ENCODE results near the gene GRK3. TPM values are rescaled to one million over a fixed set of nuclear protein-coding genes. Genes with fewer than 3 reads are reported as not detected.

GRK3 gene
- total and polyA plus RNA-seq, 7 donors, result 1.2 to 9.6 (median 7.2) TPM

DNA sequence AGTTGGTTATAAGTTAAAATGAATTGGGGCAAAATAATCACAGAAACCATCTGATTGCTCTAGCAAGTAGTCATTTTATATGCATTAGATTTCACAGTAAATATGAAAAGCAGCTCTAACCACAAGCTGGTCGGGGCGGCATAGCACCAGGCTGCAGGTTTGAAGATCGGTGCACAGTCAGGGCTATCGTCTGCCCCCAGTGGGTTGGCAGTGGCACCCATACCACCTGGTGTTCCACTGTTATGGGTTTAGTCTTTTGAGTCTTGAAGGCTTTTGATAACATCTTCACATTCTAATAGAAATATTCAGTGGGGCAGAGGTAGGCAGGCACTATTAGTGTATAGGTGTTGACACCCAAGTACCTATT is 62.1 kb downstream of the GRK3 start:
- H3K36me3 ChIP-seq, result no peaks in the 10 kb centered on the region
- no peaks in the 10 kb centered on the region for H3K9me3 ChIP-seq
- TF ChIP-seq POLR2A (IDR thresholded peaks at IDR 0.05), result no peak
- TF ChIP-seq EP300 (IDR thresholded peaks at IDR 0.05), result no peak
- TF ChIP-seq POLR2AphosphoS5 (IDR thresholded peaks at IDR 0.05), result no peak
- TF ChIP-seq, protein P1, sequence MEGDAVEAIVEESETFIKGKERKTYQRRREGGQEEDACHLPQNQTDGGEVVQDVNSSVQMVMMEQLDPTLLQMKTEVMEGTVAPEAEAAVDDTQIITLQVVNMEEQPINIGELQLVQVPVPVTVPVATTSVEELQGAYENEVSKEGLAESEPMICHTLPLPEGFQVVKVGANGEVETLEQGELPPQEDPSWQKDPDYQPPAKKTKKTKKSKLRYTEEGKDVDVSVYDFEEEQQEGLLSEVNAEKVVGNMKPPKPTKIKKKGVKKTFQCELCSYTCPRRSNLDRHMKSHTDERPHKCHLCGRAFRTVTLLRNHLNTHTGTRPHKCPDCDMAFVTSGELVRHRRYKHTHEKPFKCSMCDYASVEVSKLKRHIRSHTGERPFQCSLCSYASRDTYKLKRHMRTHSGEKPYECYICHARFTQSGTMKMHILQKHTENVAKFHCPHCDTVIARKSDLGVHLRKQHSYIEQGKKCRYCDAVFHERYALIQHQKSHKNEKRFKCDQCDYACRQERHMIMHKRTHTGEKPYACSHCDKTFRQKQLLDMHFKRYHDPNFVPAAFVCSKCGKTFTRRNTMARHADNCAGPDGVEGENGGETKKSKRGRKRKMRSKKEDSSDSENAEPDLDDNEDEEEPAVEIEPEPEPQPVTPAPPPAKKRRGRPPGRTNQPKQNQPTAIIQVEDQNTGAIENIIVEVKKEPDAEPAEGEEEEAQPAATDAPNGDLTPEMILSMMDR (IDR thresholded peaks at IDR 0.05), result no peak
- no peak overlapping the region for H3K4me3 ChIP-seq
- no peaks in the 10 kb centered on the region for H3K27me3 ChIP-seq
- 60 to 82% methylated on average over 4 of the region's 4 CpGs for WGBS, 2 donors
- no peak for DNase-seq
- intact Hi-C loops (cut with DNase I), result no loop called here
- no peak overlapping the region for H3K27ac ChIP-seq
- H3K4me1 ChIP-seq, result peaks cover 0 to 54% (median 24%) of the 10 kb centered on the region in 4 donors

DNA sequence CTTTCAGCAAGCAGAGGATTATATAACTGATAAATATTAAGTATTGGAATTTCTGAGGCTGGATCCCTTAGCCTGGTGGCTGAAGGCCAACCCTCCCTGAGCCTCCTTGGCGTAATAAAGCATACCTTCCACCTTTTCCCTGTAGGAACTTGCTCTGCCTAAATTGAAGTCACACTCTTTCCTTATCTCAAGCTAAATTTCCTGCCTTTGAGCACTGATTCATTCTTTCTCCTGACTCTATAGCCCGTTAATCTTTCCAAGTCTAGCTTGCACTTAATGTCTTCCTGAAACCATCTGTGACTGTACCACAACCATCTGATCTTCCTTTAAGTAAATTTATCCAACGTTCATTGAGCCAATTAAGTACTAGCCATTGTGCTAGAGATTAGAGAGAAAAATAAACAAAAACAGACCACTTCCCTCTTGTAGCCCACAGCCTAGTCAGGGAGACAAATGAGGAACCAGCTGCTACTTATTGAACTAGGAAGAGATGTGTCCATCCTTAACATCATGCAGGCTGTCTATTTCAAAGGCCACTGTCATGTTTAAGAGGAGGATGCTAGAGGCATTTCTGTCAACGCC is 62.9 kb downstream of the GRK3 start:
- Histone ChIP-seq H3K36me3 (no peaks in the 10 kb centered on the region), H3K9me3 (no peaks in the 10 kb centered on the region), H3K27ac (no peak overlapping the region), H3K27me3 (no peaks in the 10 kb centered on the region), H3K4me1 (peaks cover 0 to 56% (median 25%) of the 10 kb centered on the region in 4 donors), H3K4me3 (no peak overlapping the region)
- TF ChIP-seq, protein P1 (IDR thresholded peaks at IDR 0.05), result no peak
- TF ChIP-seq EP300 (IDR thresholded peaks at IDR 0.05), result no peak
- no peak for TF ChIP-seq POLR2AphosphoS5 (IDR thresholded peaks at IDR 0.05)
- no peak for TF ChIP-seq POLR2A (IDR thresholded peaks at IDR 0.05)
- intact Hi-C loops (cut with DNase I), result no loop called here
- DNase-seq, result no peak
- WGBS, 2 donors, result 45 to 47% methylated on average over 4 of the region's 4 CpGs

DNA sequence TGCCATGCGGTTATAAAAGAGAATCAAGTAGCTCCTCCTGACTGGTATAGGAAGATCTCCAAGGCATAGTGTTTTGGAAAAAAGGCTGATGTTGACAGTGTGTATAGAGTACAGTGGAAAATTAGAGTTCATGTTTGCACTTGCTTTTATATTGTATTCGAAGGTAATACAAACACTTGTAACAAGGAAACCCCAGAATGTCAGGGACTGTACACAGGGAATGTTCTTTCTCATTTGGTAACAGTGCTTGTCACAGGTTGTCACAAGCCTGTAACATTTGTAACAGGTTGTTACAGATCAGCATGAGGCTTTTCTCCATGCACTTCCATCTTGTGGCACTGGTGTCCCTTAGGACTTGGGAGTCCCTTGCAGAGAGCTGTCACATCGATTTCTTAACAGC is 64.0 kb downstream of the GRK3 start:
- Histone ChIP-seq H3K36me3 (no peaks in the 10 kb centered on the region), H3K4me3 (no peak overlapping the region), H3K4me1 (peaks cover 0 to 56% (median 25%) of the 10 kb centered on the region in 4 donors), H3K27me3 (no peaks in the 10 kb centered on the region), H3K9me3 (no peaks in the 10 kb centered on the region), H3K27ac (peak overlapping the region in 2 of 4 donors; percentile 37 to 38)
- intact Hi-C loops (cut with DNase I), result no loop called here
- 41 to 69% methylated on average over 3 of the region's 3 CpGs for WGBS, 2 donors
- no peak for DNase-seq
- no peak for TF ChIP-seq POLR2A (IDR thresholded peaks at IDR 0.05)

DNA sequence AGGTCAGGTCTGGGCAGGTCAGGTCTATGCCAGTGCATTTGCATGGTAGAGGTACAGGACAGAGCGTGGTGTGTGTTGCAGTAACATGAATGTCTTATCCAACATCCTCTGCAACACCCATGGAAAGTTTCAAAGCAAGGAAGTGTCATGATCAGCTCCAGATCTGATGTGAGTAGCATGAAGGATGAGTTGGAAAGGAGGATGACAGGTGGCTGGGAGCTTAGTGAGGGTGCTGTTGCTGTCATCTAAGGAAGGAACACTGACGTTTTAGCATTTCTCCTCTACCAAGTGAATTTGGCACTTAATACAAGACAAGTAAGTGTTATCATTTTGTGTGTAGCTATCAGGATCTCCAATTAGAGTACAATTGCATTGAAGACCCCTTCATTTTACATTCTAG is 65.1 kb downstream of the GRK3 start:
- Histone ChIP-seq H3K36me3 (no peaks in the 10 kb centered on the region), H3K9me3 (no peaks in the 10 kb centered on the region), H3K27me3 (no peaks in the 10 kb centered on the region), H3K4me1 (peaks cover 0 to 56% (median 25%) of the 10 kb centered on the region in 4 donors), H3K4me3 (no peak overlapping the region), H3K27ac (no peak overlapping the region)
- intact Hi-C loops (cut with DNase I), result no loop called here
- WGBS, 2 donors, result 86 to 92% methylated on average over 2 of the region's 2 CpGs
- no peak for DNase-seq
- TF ChIP-seq POLR2A (IDR thresholded peaks at IDR 0.05) (no peak), POLR2AphosphoS5 (IDR thresholded peaks at IDR 0.05) (no peak), EP300 (IDR thresholded peaks at IDR 0.05) (no peak)
- TF ChIP-seq, protein P1 (IDR thresholded peaks at IDR 0.05), result no peak

DNA sequence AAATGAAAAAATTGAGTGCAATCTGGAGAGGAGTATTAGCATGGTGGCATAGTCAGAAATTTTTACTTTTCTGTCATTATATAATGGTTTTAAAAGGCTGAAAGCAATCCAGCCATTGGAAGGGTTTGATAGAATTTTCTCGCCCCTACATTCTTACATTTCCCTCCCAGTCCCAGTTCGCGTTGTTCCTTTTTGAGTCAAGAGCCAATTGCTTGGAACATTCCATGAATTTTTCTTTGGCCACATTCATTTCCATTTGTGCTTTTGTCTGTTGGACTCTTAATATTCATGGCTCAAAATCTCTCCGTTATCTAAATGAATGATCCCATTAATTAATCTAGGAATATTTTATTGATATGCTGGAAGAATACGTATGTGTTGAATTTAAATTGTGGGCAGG is 66.0 kb downstream of the GRK3 start:
- 88 to 92% methylated on average over 5 of the region's 5 CpGs for WGBS, 2 donors

More for the DNA sequence above, 66.0 kb downstream of the GRK3 start:
- intact Hi-C loops (cut with DNase I), result no loop called here
- no peak for DNase-seq
- Histone ChIP-seq H3K9me3 (no peaks in the 10 kb centered on the region), H3K27ac (peak overlapping the region in 1 of 4 donors; percentile 12), H3K4me3 (no peak overlapping the region), H3K4me1 (peaks cover 0 to 56% (median 25%) of the 10 kb centered on the region in 4 donors), H3K36me3 (no peaks in the 10 kb centered on the region), H3K27me3 (no peaks in the 10 kb centered on the region)
- TF ChIP-seq POLR2A (IDR thresholded peaks at IDR 0.05), result no peak
- no peak for TF ChIP-seq POLR2AphosphoS5 (IDR thresholded peaks at IDR 0.05)
- TF ChIP-seq, protein P1 (IDR thresholded peaks at IDR 0.05), result no peak
- TF ChIP-seq EP300 (IDR thresholded peaks at IDR 0.05), result no peak
